Ishikawa (cell line): ENCODE data around the gene FKBP15.

Experiments used
- CREB1 ChIP-seq: IDR thresholded peaks from 2 replicates; pipeline ENCODE4 v1.6.1; 2012; ENCODE audit warnings: low read depth
- EP300 ChIP-seq: IDR thresholded peaks from 2 replicates; pipeline ENCODE4 v1.6.1; 2012; ENCODE audit warnings: borderline replicate concordance
- FOXM1 ChIP-seq: IDR thresholded peaks from 2 replicates; pipeline ENCODE4 v1.6.1; 2012; ENCODE audit warnings: low read depth, borderline replicate concordance
- MAX ChIP-seq: IDR thresholded peaks from 2 replicates; pipeline ENCODE4 v1.6.1; 2012
- NFIC ChIP-seq: IDR thresholded peaks from 2 replicates; pipeline ENCODE4 v1.6.1; 2012
- RAD21 ChIP-seq: IDR thresholded peaks from 2 replicates; pipeline ENCODE4 v1.6.1; 2012; ENCODE audit warnings: low read depth
- REST ChIP-seq: IDR thresholded peaks from 2 replicates; pipeline ENCODE4 v1.6.1; 2012; ENCODE audit warnings: low read depth, mild to moderate bottlenecking
- TAF1 ChIP-seq: IDR thresholded peaks from 2 replicates; pipeline ENCODE4 v1.6.1; 2012; ENCODE audit warnings: low read depth, mild to moderate bottlenecking
- TCF12 ChIP-seq: IDR thresholded peaks from 2 replicates; pipeline ENCODE4 v1.6.1; 2012; ENCODE audit warnings: low read depth
- TEAD4 ChIP-seq: IDR thresholded peaks from 2 replicates; pipeline ENCODE4 v1.6.1; 2012
- YY1 ChIP-seq: IDR thresholded peaks from 2 replicates; pipeline ENCODE4 v1.6.1; 2012; ENCODE audit warnings: low read depth
- ZBTB7A ChIP-seq: IDR thresholded peaks from 2 replicates; pipeline ENCODE4 v1.6.1; 2012; ENCODE audit warnings: low read depth

- no peak for TF ChIP-seq REST
- no peak for TF ChIP-seq FOXM1
- no peak for TF ChIP-seq EP300
- TF ChIP-seq TCF12 = no peak
- TF ChIP-seq NFIC = no peak
- TF ChIP-seq YY1 = no peak
- no peak for TF ChIP-seq CREB1
- TF ChIP-seq MAX = no peak
- TF ChIP-seq TEAD4 = no peak
- no peak for TF ChIP-seq ZBTB7A
- TF ChIP-seq RAD21 = no peak
- TF ChIP-seq TAF1 = no peak
These were observed 56.4 kb downstream of the FKBP15 start for GRCh38 chr9:113164536-113165300.
